ENCODE data around the gene DDAH1.

DNA sequence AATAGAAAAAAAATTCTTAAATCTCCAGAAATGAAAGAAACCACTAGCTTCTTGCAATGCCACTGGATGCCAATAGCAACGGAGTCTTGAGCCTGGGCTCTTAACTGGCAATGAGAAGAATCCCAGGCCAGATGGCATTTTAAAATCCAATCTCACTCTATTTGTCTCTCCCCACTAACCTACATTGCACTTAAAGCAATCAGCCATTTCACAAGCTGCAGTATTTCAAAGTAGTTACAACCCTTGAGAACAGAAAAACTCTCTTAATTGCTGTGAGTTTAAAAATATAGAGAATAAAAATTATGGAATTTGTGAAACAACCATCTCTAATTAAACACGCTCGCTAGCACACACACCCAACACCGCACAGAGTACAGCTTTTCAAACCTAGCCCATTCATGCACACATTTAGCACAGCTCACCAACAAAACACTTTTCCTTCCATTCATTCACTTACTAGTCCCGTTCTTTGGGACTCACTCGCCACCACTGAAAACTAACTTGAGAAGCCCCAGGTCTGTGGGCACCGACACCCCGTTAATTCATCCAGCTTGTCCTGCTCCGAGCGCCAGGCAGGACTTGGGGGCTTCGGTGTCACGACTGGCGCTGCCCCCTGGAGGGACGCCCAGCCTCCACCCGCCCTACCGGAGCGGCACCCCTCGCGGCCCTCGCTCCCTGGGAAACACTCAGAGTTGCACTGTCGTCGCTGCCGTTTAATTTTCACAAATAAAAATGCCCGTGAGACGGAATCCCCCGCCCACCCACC, 1.0 kb downstream of the DDAH1 start:
- TF ChIP-seq, protein P1, sequence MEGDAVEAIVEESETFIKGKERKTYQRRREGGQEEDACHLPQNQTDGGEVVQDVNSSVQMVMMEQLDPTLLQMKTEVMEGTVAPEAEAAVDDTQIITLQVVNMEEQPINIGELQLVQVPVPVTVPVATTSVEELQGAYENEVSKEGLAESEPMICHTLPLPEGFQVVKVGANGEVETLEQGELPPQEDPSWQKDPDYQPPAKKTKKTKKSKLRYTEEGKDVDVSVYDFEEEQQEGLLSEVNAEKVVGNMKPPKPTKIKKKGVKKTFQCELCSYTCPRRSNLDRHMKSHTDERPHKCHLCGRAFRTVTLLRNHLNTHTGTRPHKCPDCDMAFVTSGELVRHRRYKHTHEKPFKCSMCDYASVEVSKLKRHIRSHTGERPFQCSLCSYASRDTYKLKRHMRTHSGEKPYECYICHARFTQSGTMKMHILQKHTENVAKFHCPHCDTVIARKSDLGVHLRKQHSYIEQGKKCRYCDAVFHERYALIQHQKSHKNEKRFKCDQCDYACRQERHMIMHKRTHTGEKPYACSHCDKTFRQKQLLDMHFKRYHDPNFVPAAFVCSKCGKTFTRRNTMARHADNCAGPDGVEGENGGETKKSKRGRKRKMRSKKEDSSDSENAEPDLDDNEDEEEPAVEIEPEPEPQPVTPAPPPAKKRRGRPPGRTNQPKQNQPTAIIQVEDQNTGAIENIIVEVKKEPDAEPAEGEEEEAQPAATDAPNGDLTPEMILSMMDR (IDR thresholded peaks at IDR 0.05; ENCODE audit: low read depth, low read length, poor library complexity, severe bottlenecking), result no peak
- no peak for TF ChIP-seq EZH2phosphoT487 (IDR thresholded peaks at IDR 0.05; ENCODE audit: borderline replicate concordance, low read length)
